ENCODE results near the gene EBF3.

GRCh38 chr10:129895811-129896135 lies 68.3 kb downstream of the EBF3 start:
- no peak for TF ChIP-seq CTCF (IDR thresholded peaks at IDR 0.05)
- no peak for TF ChIP-seq POLR2A (IDR thresholded peaks at IDR 0.05)
